CD4-positive, alpha-beta T cell treated with Interleukin-15 for 4 hours (primary cell): Measurements from ENCODE around the gene SNRNP70.
A peak's percentile ranks its signal among the peaks of the same experiment; 100 is the strongest.
"Not testable (repeated sequence)": the region's sequence is repeated elsewhere in the genome, so short reads cannot be mapped to it uniquely, and the experiment has no call there.

Experiments used
- DNase-seq: peaks from one replicate; pipeline ENCODE4 v3.0.0-alpha.2; 2020; ENCODE audit warnings: low spot score

The SNRNP70 gene

GRCh38 chr19:49085020-49085867 is at the start of gene SNRNP70:
Gene SNRNP70, plus strand, starts transcription at chr19:49085451. Its CDS starts 964 bp downstream, at chr19:49086415.
- DNase-seq, result peak; percentile 100

GRCh38 chr19:49036815-49037214 is 48.4 kb upstream of the SNRNP70 start, which contains the start of gene CGB1:
Gene CGB1, minus strand, starts transcription at chr19:49036895. Its CDS starts 184 bp downstream, at chr19:49036711.
- not testable (repeated sequence) for DNase-seq

- DNase-seq, result not testable (repeated sequence)
These were observed 47.1 kb upstream of the SNRNP70 start for GRCh38 chr19:49038111-49038510.

- DNase-seq, result not testable (repeated sequence)
These were observed 46.5 kb upstream of the SNRNP70 start for GRCh38 chr19:49038557-49039276.

GRCh38 chr19:49039736-49040135 is 45.5 kb upstream of the SNRNP70 start:
- DNase-seq, result not testable (repeated sequence)

- no peak for DNase-seq
These were observed 43.1 kb upstream of the SNRNP70 start for GRCh38 chr19:49042177-49042576.

- DNase-seq, result not testable (repeated sequence)
These were observed 42.6 kb upstream of the SNRNP70 start for GRCh38 chr19:49042666-49043065.

GRCh38 chr19:49043548-49043947 is 41.7 kb upstream of the SNRNP70 start, which contains the start of gene CGB5:
Gene CGB5, plus strand, starts transcription at chr19:49043848. Its CDS starts 362 bp downstream, at chr19:49044210.
- not testable (repeated sequence) for DNase-seq

- DNase-seq, result not testable (repeated sequence)
These were observed 36.2 kb upstream of the SNRNP70 start, which contains the start of gene CGB8 for GRCh38 chr19:49049011-49049410. Gene CGB8, minus strand, starts transcription at chr19:49049111. Its CDS starts 372 bp downstream, at chr19:49048739.

GRCh38 chr19:49049834-49050233 is 35.4 kb upstream of the SNRNP70 start:
- not testable (repeated sequence) for DNase-seq

GRCh38 chr19:49050376-49051033 is 34.7 kb upstream of the SNRNP70 start:
- DNase-seq, result not testable (repeated sequence)

- peak; percentile 40 for DNase-seq
These were observed 28.9 kb upstream of the SNRNP70 start for GRCh38 chr19:49056101-49056901.

- DNase-seq, result not testable (repeated sequence)
These were observed 28.2 kb upstream of the SNRNP70 start for GRCh38 chr19:49056902-49057596.

- DNase-seq, result peak; percentile 13
These were observed 27.5 kb upstream of the SNRNP70 start, which contains the start of gene CGB7 for GRCh38 chr19:49057636-49058234. Gene CGB7, minus strand, starts transcription at chr19:49057749. Its CDS starts 2,374 bp downstream, at chr19:49055375.

- DNase-seq, result no peak
These were observed 26.7 kb upstream of the SNRNP70 start for GRCh38 chr19:49058562-49058961.

- no peak for DNase-seq
These were observed 26.2 kb upstream of the SNRNP70 start for GRCh38 chr19:49059053-49059452.

- no peak for DNase-seq
These were observed 24.3 kb upstream of the SNRNP70 start for GRCh38 chr19:49061000-49061399.

- no peak for DNase-seq
These were observed 23.8 kb upstream of the SNRNP70 start for GRCh38 chr19:49061445-49061844.

GRCh38 chr19:49064029-49064629 is 21.1 kb upstream of the SNRNP70 start:
- no peak for DNase-seq
